Measurements from ENCODE around the gene AP4S1.
"Not testable (repeated sequence)": the region's sequence is repeated elsewhere in the genome, so short reads cannot be mapped to it uniquely, and the experiment has no call there.

AP4S1 gene, protein sequence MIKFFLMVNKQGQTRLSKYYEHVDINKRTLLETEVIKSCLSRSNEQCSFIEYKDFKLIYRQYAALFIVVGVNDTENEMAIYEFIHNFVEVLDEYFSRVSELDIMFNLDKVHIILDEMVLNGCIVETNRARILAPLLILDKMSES

DNA sequence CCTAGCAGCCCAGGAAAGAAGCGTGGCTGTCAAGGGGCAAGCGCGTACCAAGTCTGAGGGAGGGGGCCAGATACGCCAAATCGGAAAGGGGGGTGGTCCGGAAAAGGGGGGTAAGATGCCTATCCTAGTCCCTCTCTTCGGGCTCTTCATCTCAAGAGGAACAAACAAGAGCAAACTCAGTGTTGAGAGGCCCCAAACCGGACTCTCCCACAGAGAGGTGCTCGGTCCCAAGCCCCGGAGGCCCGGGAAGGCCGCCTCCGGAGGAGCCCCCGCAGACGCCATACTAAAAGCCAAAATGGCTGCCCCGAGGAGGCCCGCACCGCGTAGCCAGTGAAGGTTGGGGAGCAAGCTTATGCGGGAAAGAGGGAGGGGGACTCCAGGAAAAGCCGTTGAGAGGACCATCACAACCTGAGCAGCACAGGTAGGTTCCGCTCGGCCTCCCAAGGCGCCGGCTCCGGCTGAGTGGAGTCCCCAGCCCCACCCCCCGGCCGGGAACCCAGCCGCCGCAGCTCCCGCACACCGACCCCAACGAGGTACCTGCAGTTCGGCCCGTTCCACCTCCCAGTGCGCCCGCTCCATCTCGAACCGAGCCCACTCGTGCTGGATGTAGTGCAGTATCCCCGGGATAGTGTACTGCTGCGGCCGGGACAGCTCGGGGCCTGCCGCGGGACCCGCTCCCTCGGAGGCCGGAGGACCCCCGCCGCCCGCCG, at the start of gene AP4S1:
Gene AP4S1 (plus strand): TSS at position 283 of the 710 bp plus-strand sequence. CDS start 40,548 bp downstream, outside the sequence.
- DNase-seq (ENCODE audit: low read depth, low spot score), result peak; percentile 10

DNA sequence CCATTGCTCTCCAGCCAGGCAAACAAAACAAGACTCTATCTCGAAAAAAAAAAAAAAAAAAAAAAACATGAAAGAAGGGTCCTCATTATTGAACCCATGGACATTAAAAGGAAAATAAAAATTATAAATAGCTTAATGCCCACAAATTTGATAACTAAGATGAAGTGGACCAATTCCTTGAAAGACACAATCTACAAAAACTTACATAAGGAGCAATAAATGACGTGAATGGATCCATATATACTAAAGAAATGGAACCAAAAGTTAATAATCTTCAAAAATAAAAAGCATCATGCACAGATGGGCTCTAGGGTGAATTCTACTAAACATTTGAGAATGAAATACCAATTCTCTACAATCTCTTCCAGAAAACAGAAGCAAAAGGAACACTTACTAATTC, 47.7 kb upstream of the AP4S1 start:
- no peak for DNase-seq (ENCODE audit: low read depth, low spot score)

DNA sequence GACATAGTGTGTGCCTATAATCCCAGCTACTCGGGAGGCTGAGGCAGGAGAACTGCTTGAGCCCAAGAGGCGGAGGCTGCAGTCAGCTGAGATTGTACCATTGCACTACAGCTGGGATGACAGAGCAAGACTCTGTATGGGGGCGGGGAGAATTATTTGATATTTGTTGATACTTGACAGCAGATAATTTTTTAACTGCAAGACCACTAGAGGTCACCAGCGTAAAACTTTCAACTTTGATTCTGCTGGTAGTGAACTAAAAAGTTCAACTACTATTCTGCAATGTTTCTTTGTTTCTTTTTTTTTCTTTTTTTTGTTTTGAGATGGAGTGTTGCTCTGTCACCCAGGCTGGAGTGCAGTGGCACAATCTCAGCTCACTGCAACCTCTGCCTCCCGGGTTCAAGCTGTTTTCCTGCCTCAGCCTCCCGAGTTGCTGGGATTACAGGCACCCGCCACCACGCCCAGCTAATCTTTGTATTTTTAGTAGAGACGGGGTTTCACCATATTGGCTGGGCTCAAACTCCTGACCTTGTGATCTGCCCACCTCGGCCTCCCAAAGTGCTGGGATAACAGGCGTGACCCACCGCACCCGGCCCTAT, 45.2 kb upstream of the AP4S1 start:
- DNase-seq (ENCODE audit: low read depth, low spot score), result not testable (repeated sequence)

DNA sequence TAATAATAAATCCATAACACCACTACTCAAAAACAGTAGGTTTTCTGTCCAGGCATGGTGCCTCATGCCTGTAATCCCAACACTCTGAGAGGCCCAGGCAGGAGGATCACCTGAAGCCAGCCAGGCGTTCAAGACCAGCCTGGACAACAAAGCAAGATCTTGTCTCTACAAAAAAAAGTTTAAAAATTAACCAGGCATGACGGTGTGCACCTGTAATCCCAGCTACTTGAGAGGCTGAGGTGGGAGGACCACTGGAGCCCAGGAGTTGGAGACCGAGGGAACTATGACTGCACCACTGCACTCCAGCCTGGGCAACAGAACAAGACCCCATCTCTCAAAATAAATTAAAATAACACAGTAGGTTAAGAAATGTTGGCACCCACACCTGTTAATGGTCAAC, 44.5 kb upstream of the AP4S1 start:
- no peak for DNase-seq (ENCODE audit: low read depth, low spot score)

DNA sequence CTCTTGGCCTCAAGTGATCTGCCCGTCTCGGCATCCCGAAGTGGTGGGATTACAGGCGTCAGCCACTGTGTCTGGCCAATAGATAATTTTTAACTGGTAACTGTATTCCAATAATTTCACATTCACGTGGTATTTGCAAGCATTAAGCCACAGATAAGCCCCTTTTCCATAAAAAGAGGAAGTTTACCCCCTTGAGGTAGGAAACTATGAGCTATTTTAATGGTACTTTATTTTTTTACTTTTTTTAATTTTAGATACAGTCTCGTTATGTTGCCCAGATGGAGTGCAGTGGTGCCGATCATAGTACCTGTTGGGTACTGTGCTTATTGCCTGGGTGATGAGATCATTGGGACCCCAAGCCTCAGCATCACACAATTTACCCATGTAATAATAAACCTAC, 42.9 kb upstream of the AP4S1 start:
- no peak for DNase-seq (ENCODE audit: low read depth, low spot score)

- DNase-seq (ENCODE audit: low read depth, low spot score), result no peak
These were observed 41.6 kb upstream of the AP4S1 start for GRCh38 chr14:30983858-30984257.

DNA sequence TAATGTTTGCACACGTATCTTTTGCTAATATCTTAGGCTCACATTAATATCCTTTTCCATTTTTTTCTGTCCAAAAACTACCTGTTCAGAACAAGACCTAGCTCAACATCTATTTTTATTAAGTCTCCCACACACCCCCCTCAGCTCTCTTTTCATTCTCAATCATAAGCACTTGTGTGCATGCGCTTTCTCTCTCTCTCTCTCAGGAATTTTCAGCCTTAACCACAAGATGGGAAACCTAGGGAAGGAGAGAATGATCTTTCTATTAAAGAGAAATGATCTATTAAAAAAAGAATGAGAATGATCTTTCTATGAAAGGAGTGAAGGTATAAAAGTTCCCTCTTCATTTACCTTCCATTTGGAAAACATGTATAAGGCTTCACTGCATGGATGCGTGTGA, 39.7 kb upstream of the AP4S1 start:
- no peak for DNase-seq (ENCODE audit: low read depth, low spot score)

- DNase-seq (ENCODE audit: low read depth, low spot score), result no peak
These were observed 36.9 kb upstream of the AP4S1 start for GRCh38 chr14:30988509-30988908.

GRCh38 chr14:30990770-30991169, 34.7 kb upstream of the AP4S1 start:
- no peak for DNase-seq (ENCODE audit: low read depth, low spot score)

- no peak for DNase-seq (ENCODE audit: low read depth, low spot score)
These were observed 34.0 kb upstream of the AP4S1 start for GRCh38 chr14:30991408-30991807.

DNA sequence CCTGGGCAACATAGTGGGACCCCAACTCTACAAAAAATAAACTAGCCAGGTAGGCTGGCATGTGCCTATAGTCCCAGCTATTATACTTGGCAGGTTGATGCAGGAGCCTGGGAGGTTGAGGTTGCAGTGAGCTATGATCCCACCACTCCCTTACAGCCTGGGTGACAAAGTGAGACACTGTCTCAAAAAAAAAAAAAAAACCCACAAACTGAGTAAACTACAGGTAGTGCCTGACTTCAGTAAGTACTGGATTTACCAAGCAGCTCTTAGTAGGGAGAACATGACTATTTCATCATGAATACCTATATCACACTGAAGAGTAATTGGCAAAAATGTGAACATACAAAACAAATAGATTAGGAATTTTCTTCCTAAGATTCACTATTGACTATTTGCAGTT, 32.4 kb upstream of the AP4S1 start:
- no peak for DNase-seq (ENCODE audit: low read depth, low spot score)

GRCh38 chr14:30994681-30995620, 30.5 kb upstream of the AP4S1 start:
- DNase-seq (ENCODE audit: low read depth, low spot score), result no peak

- no peak for DNase-seq (ENCODE audit: low read depth, low spot score)
These were observed 29.8 kb upstream of the AP4S1 start for GRCh38 chr14:30995689-30996088.

DNA sequence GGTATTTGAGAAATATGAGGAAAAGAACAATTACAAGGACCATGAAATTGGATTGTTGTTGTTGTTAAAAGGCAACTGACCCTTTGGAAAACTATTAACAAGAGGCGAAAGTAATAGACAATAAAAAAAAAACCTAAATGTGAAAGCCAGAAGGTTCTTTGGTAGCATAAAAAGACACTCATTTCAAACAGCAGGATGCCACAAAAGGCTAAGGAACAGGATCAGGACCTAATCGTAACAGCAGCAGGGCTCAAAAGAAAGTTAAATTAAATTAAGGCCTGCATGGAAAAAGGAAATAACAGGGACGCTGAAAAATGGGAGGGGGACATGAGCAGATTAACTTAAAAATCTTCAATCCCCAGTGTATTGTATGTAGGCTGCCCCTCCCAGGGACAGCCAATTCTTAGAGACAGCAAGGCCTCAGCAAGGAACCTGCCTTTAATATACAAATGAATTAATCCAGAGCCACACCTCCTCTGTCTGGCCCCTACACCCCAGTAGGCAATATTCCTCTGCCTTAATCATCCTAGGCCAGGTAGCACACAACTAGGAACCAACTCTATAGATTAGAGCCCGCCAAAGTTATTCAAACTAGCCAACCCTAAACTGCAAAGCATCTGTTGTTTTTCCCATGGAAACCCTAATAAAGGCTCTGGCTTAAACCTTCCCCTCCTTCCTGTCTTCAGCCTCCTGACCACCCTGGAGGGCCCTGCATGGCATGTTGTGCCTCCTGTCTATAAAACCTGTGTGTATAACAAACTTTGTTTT, 28.4 kb upstream of the AP4S1 start:
- no peak for DNase-seq (ENCODE audit: low read depth, low spot score)

GRCh38 chr14:30998100-30998706, 27.2 kb upstream of the AP4S1 start:
- no peak for DNase-seq (ENCODE audit: low read depth, low spot score)

- DNase-seq (ENCODE audit: low read depth, low spot score), result no peak
These were observed 26.2 kb upstream of the AP4S1 start for GRCh38 chr14:30999038-30999773.

DNA sequence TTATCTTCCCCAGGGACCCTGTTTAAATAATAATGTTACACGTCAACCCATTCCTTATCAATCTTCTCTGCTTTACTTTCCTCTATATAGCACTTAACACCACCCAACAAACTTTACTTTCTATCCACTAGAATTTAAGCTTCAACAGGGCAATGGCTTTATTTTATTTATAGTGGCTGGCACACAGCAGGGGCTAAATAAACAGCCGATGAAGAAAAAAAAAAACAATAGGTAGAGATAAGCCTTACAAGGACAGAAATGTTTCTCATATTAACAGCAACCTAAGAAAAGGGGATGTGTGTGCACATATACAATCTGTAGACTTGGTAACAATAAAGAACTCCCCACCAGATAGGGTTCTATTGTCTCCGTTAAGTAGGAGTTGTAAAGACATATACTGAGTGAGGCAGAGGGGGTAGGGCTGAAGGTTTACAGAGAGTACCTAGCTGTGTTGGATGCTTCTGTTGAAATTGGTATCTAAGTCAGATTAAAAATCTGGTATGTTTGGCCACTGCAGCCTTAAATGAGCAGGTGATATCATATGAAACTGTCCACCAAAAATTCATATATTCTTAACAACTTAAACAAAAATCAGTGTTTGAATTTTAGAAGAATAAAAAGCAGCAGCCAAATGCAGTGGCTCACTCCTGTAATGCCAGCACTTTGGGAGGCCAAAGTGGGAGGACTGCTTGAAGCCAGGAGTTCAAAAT, 24.7 kb upstream of the AP4S1 start:
- no peak for DNase-seq (ENCODE audit: low read depth, low spot score)

GRCh38 chr14:31001339-31001658, 24.1 kb upstream of the AP4S1 start:
- DNase-seq (ENCODE audit: low read depth, low spot score), result no peak

DNA sequence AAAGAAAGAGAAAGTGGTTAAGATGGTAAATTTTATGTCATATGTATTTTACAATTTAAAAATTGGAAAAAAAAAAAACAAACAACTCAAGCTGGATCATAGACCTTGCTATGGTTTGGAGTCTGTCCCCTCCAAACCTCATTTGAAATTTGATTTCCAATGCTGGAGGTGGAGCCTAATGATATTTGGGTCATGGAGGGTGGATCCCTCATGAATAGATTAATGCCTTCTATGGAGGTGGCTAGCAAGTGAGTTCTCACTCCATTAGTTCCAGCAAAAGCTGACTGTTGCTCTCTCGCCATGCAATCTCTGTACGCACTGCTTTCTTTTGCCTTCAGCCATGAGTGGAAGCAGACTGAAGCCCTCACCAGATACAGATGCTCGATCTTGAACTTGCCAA, 22.2 kb upstream of the AP4S1 start:
- no peak for DNase-seq (ENCODE audit: low read depth, low spot score)

GRCh38 chr14:31004007-31004406, 21.4 kb upstream of the AP4S1 start:
- DNase-seq (ENCODE audit: low read depth, low spot score), result not testable (repeated sequence)
